ENCODE measurements around the gene MPND. TPM values are rescaled to one million over a fixed set of nuclear protein-coding genes. Genes with fewer than 3 reads are reported as not detected.
A peak's percentile ranks its signal among the peaks of the same experiment; 100 is the strongest.

Gene MPND
- total RNA-seq, 2 donors from 2014 or later, result 18.4 to 22.0 TPM

DNA sequence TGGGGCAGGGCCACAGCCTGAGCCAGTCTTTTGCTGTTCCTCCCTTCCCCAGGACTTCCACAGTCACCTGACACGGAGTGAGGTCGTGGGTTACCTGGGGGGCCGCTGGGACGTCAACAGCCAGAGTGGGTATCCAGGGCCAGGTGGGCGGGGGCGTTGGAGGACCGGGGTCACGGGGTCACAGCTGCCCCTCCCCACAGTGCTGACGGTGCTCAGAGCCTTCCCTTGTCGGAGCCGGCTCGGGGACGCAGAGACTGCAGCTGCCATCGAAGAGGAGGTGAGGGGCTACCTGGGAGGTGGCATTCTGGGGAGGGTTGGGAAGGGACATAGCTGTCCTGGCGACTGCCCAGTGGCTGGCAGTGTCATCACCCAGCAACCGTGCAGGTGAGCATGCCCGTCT, 11.5 kb downstream of the MPND start:
- ATAC-seq (no peak), DNase-seq (ENCODE audit: low spot score in 2 of 2) (no peak)
- no peaks in the 10 kb centered on the region for H3K9me3 Mint-ChIP-seq
- H3K27ac Mint-ChIP-seq, result no peak overlapping the region
- no peaks in the 10 kb centered on the region for H3K36me3 Mint-ChIP-seq

DNA sequence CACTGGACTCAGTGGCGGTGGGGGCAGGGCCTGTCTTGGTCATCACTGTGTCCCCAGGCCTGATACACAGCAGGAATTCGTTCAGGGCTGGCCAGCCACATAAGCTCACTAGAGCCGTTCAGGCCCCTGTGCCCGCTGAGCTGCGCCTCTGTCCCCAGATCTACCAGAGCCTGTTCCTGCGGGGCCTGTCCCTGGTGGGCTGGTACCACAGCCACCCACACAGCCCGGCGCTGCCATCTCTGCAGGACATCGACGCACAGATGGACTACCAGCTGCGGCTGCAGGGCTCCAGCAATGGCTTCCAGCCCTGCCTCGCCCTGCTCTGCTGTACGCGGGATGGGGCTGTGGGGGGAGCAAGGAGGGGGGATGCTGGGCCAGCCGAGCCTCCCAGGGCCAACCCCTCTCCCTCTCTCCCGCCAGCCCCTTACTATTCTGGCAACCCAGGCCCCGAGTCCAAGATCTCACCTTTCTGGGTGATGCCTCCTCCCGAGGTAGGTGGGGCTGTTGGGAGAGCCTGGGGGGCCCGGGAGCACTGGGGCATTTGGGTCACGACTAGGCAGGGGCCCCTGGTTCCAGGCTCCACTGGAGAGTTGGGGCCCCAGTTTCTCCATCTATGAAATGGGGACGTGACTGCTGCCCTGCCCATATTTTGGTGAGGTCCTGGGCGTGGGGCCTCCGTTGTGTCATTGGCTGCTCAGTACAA, 13.9 kb downstream of the MPND start:
- DNase-seq (ENCODE audit: low spot score in 2 of 2) (no peak), ATAC-seq (no peak)
- H3K27ac Mint-ChIP-seq, result peak overlapping the region in 1 of 2 donors; percentile 77
- no peaks in the 10 kb centered on the region for H3K36me3 Mint-ChIP-seq
- H3K9me3 Mint-ChIP-seq, result no peaks in the 10 kb centered on the region

DNA sequence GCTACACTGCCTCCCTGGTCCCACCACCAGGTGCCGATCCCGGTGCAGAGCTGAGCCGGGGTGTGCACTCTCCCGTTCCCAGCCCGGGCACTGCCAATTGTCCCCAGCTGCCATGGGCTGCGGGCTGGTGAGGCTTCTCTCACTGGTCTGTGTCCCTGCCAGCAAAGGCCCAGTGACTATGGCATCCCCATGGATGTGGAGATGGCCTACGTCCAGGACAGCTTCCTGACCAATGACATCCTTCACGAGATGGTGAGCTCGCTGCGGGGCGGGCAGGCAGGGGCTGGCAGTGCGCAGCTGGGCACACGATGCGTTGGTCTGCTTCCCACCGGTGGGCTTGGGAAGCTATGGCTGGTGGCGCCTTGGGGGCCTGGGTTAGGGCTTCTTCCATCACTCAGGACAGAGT, 14.6 kb downstream of the MPND start:
- ATAC-seq (no peak), DNase-seq (ENCODE audit: low spot score in 2 of 2) (no peak)
- Mint-ChIP-seq H3K9me3 (no peaks in the 10 kb centered on the region), H3K36me3 (no peaks in the 10 kb centered on the region), H3K27ac (peak overlapping the region in 1 of 2 donors; percentile 84)

DNA sequence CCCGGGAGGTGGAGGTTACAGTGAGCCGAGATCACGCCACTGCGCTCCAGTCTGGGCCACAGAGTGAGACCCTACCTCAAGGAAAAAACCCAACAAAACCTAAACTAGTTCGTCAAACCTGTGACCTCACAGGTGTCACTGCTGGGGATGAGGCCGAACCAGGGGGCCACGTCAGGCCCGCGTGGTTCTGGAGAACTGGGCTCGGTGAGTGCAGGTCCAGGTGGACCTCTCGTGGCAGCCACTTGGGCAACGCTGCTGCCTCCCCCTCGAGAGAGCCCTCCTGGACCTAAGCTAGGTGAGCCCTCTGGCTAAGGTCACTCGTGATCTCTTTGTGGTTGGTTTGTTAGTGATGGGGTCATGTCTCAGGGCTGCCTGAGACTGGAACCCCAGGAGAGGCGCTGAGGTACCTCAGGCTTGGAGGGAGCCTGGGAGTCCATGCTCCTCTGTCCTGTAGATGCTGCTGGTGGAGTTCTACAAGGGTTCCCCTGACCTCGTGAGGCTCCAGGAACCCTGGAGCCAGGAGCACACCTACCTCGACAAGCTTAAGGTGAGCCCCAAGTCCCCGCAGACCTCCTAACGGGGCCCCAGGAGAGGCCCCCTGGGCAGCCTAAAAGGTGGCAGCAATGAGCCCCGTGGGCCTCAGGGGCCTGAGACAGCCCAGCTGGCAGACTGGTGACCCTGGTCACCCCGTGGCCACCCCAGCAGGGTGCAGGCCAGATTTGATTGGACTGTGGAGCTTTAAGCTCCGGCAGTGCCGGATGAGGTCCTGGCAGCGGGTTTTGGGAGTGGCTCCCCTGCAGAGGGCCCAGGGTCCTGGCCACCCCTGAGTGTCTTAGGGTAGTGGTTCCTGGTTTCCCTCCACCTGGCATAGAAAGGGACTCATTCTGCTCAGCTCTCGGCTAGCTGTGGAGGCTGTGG, 15.6 kb downstream of the MPND start:
- H3K27ac Mint-ChIP-seq, result peak overlapping the region; percentile 72 to 84
- no peaks in the 10 kb centered on the region for H3K9me3 Mint-ChIP-seq
- DNase-seq (ENCODE audit: low spot score in 2 of 2) (peak in 1 of 2 donors; percentile 53), ATAC-seq (peak in 1 of 2 donors; percentile 12)
- H3K36me3 Mint-ChIP-seq, result no peaks in the 10 kb centered on the region

DNA sequence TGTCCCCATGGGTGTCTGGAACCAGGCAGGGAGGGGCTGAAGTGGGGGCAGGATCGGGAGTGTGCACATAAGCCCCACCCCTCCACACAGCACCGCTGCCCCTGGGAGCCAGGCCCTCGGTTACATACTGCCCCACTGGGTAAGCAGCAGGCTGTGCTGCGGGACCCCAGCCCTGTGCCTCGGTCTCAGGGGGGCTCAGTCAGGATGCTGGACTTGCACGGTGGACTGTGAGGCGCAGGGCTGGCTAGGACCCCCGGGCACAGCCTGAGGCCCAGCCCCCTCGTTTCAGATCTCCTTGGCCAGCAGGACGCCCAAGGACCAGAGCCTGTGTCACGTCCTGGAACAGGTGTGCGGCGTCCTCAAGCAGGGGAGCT, 16.3 kb downstream of the MPND start:
- DNase-seq (ENCODE audit: low spot score in 2 of 2) (peak in 1 of 2 donors; percentile 55), ATAC-seq (peak in 1 of 2 donors; percentile 7)
- peak overlapping the region in 1 of 2 donors; percentile 84 for H3K27ac Mint-ChIP-seq
- H3K9me3 Mint-ChIP-seq, result no peaks in the 10 kb centered on the region
- no peaks in the 10 kb centered on the region for H3K36me3 Mint-ChIP-seq

DNA sequence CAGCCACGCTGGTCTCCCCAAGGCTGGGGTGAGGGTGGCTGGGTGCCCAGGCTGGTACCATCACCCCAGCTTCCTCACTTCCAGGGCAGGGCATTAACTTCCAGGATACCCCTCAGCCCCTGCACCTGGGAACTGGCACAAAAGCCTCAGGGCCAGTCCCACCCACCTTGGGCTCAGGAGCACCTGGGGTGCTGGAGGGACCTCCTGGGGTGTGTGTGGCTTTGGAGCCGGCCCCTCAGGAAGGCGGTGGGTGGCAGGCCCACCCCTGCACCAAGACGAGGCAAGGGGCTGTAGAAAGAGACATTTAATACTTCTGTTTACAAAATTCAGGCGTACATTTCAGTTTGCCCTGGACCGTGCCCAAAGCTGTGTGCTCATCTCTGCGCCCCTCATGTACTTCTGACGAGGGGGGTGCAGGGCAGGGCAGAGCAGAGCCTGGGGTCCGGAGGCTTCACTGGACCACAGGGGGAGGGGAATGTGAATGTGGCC, 16.8 kb downstream of the MPND start:
- no peak for DNase-seq (ENCODE audit: low spot score in 2 of 2)
- ATAC-seq, result no peak
- Mint-ChIP-seq H3K9me3 (no peaks in the 10 kb centered on the region), H3K36me3 (no peaks in the 10 kb centered on the region), H3K27ac (peak overlapping the region in 1 of 2 donors; percentile 84)

DNA sequence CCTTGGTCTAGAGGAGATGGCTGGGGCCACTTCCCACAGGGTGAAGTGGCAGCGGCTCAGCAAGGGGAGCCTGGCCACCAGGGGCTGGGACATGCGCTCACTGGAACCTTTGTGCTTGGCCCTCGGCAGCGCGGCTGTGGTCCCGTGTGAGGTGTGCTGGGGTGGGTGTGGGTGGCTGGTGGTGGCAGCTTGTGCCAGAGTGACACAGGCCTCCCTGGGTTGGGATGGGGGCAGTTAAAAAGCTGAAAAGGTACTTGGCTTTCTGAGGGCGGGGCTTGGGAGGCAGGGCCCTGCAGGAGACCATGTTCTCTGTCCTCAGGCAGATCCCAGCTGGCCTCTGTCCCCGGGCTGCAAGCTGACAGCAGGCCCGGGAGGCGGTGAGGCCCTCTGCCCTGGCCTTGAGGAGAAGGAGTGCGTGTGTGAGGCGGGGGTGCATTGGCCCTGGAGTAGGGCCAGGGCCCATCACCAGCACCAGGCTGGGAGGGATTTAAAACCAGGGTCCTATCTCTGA, 17.3 kb downstream of the MPND start:
- peak in 1 of 2 donors; percentile 54 for DNase-seq (ENCODE audit: low spot score in 2 of 2)

DNA sequence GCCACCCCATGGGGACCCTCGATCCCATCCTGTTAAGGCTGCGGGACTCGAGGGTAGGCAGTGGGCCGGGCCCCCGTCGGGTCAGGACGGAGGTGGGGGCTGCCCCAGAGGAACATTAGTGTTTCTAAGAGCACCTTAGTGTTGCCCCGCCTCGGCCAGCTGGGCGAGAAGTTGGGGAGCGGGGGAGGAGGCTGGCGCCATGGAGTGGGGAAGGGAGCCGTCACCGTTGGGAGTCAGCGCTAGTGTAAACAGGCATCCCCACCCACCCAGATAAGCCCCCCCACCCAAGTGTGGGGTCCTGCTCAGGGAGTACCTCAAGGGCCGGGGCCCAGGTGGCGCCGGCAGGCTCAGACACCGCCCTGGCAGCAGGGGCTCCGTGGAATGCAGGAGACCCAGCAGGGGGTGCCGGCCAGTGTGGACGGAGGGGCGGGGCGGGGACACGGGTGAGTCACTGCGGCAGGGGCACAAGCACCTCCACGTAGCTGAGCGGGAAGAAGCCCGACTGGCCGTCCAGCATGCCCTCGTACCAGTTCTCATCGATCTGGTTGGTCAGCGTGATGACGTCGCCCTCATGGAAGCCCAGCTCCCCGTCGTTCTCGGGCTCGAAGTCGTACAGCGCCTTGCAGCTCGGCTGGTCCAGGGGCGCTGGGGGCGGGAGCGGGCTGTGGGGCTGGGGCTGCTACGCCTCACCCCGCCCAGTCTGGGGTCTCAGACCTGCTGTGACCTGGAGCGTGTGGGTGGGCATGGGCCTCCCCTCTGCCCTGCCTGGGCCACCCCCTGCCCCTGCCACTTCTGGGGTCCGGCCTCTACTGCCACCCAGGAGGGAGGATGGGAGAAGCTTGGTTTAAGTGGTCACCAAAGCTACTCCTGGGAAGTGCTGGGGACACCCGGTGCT, 18.0 kb downstream of the MPND start:
- Mint-ChIP-seq H3K9me3 (no peaks in the 10 kb centered on the region), H3K36me3 (no peaks in the 10 kb centered on the region), H3K27ac (peak overlapping the region in 1 of 2 donors; percentile 84)
- peak in 1 of 2 donors; percentile 3 for ATAC-seq
- peak in 1 of 2 donors; percentile 56 for DNase-seq (ENCODE audit: low spot score in 2 of 2)

More for the DNA sequence above, 17.3 kb downstream of the MPND start:
- Mint-ChIP-seq H3K9me3 (no peaks in the 10 kb centered on the region), H3K36me3 (no peaks in the 10 kb centered on the region), H3K27ac (peak overlapping the region; percentile 74 to 84)
- ATAC-seq, result peak in 1 of 2 donors; percentile 10

DNA sequence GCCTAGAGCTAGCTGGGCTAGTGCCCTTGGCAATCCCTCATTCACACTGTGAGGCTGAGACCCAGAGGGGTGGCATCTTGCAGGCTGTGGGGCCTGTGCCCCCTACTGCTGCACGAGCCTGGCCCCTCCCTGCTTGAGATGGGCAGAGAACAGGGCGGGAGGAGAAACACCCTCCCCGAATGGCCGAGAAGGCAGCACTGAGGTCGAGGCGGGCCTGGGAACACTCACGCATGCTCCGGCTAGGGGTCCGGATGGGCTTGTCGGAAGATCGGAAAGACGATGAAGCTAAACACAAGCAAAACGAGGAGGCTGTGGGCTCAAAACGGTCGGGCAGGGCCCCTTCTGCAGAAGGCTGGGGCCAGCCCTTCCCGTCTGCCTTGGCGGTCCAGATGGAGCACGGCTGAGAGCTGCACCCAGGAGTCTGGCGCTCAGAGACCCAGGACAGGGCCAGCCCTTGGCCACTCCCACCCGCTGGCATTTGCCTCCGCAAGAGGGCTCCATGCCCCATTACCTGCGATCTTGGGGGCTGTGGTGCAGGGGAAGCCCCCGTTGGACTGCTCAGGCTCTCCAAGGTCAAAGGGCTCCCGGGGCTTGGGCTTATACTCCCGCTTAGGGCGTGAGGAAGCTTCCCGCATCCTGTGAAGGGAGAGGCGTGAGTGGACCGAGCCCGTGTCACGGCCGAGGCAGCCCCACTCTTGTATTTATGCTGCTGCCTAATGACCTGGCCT, 18.9 kb downstream of the MPND start:
- no peaks in the 10 kb centered on the region for H3K36me3 Mint-ChIP-seq
- ATAC-seq (no peak), DNase-seq (ENCODE audit: low spot score in 2 of 2) (no peak)

DNA sequence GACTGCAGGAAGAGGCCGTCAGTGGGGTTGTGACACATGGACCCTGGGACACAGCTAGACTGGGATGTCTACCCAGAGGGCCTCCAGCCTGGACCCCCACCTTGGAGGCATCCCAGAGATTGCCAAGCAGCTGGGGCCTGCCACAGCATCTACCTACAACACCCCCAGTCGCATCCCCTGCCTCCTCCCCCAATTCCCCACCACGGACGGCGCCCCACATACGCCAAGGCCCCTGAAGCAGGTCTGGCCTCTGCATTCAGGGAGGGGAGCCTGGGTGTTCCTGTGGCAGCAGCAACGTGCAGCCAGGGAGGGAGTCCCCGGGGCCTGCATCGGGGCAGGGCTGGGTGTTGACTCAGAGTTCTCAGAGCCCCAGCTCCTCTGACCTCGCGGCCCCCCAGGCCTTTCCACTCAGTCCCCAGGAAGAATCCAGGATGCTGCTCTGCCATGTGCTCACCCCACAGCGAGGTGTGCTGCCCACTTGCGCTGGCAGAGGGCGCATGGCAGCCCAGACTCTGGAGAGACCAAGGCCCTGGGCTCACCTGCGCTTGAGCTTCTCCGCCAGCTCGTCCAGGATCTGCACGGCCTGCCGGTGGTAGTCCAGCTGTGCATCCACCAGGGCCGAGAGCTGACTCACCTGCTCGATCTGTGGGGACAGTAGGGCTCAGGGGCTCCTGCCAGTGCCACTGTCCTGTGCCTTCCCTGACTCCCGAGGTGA, 19.6 kb downstream of the MPND start:
- Mint-ChIP-seq H3K36me3 (no peaks in the 10 kb centered on the region), H3K9me3 (no peaks in the 10 kb centered on the region), H3K27ac (peak overlapping the region in 1 of 2 donors; percentile 81)
- no peak for DNase-seq (ENCODE audit: low spot score in 2 of 2)
- ATAC-seq, result no peak

More for the DNA sequence above, 18.9 kb downstream of the MPND start:
- no peak overlapping the region for H3K27ac Mint-ChIP-seq
- H3K9me3 Mint-ChIP-seq, result no peaks in the 10 kb centered on the region

DNA sequence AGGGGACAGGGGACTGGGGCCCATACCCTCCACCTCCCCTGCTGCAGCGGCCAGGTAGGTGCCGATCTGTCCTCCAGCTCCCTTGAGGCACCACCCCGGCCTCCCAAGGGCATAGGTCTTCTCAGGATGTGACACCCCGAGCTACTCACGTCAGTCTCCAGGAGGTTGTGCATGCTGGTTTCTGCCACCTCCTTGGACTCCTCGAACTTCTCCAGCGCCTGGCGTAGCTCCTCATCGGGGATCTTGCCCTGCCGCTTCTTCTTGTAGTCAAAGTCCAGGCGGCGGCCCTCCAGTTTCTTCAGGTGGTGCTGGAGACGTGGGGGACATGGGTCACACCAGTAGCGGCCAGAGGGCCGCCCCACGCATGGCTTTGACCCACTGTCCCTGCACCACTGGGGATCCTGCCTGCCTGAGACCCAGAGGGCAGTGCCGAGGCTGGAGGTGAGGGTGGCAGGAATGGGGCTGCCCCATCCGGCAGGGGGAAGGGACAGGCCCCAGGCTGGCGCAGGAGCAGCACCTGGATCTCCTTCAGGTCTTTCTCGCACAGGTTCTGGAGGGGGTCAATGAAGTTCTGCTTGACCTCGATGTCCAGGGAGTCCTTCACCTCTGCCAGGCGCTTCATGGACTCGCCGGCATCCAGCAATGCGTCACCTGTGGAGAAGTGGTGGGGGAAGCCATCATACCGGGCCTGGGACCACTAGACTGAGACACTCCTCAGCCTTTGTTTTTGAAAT, 20.4 kb downstream of the MPND start:
- DNase-seq (ENCODE audit: low spot score in 2 of 2) (no peak), ATAC-seq (no peak)
- Mint-ChIP-seq H3K9me3 (no peaks in the 10 kb centered on the region), H3K27ac (peak overlapping the region; percentile 65 to 81), H3K36me3 (no peaks in the 10 kb centered on the region)

DNA sequence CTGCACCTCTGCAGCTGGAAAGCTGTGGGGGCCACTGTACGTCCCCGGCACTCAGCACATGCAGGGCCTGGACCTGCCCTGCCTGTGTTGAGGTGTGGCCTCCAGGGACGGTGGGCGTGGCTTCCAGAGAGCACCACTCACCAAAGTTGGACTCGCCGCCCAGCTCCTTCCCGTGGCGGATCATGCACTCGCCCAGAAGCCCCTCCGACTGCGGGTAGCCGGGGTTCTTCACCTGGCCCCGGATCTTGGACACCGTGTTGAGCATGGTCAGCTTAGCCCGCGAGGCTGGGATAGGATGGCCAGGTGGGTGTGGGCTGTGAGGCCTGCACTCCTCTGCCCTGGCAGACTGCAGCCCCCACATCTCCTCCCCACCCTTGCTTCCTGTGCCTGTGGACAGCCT, 22.0 kb downstream of the MPND start:
- Mint-ChIP-seq H3K27ac (peak overlapping the region in 1 of 2 donors; percentile 32), H3K9me3 (no peaks in the 10 kb centered on the region), H3K36me3 (no peaks in the 10 kb centered on the region)
- DNase-seq (ENCODE audit: low spot score in 2 of 2), result no peak
- no peak for ATAC-seq

DNA sequence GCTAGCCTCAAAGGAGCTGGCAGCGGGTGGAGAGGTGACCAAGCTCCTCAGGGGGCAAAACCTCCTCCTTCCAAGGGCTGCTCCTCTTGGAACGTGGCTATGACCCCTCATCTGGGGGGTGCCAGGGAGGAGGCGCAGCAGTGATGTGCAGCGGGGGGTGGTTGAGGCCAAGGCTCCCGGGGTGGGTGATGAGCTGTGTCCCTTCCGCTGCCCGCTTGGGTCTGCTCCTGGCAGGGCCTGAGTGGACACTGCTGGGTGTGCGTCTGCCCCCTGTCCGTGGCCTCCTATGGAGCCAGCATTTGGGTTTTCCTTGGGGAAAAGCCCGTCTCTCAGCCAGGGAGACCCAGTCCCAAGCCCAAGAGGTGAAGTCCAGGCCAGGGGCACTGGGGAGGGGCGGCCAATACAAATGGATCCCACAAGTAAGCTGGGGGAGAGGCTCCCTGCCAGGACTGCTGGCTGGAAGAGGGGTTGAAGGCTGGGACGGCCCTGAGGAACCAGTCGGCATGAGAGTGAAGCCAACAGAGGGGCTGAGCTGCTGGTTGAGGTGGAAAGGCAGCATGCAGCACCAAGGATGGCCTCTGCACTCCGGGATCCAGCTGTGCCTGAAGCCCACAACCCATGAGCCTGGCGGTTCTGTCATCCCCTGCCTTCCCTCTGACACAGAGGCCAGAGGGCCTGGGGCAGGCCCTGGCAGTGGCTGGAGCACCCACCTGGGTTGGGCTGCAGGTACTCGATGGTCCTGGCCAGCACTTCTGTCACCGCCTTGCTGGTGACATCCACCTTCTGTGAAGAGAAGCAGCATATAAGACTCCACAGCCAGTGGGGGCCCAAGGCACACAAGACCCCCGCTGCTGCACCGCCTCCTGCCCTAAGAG, 22.7 kb downstream of the MPND start:
- Mint-ChIP-seq H3K27ac (peak overlapping the region; percentile 32 to 82), H3K36me3 (no peaks in the 10 kb centered on the region)
- ATAC-seq, result no peak

More for the DNA sequence above, 22.7 kb downstream of the MPND start:
- no peak for DNase-seq (ENCODE audit: low spot score in 2 of 2)
- H3K9me3 Mint-ChIP-seq, result no peaks in the 10 kb centered on the region

All from activated naive CD4-positive, alpha-beta T cell treated with anti-CD3 and anti-CD28 coated beads, Interleukin-2, amount 50 U/mL, for 72 hours (primary cell).